GM04504 (cell line): Measurements from ENCODE around the gene MED25.

Source experiments
- DNase-seq: peaks from one replicate; pipeline ENCODE4 v3.0.0-alpha.2; 2012; ENCODE audit warnings: low read depth

Gene MED25

DNA sequence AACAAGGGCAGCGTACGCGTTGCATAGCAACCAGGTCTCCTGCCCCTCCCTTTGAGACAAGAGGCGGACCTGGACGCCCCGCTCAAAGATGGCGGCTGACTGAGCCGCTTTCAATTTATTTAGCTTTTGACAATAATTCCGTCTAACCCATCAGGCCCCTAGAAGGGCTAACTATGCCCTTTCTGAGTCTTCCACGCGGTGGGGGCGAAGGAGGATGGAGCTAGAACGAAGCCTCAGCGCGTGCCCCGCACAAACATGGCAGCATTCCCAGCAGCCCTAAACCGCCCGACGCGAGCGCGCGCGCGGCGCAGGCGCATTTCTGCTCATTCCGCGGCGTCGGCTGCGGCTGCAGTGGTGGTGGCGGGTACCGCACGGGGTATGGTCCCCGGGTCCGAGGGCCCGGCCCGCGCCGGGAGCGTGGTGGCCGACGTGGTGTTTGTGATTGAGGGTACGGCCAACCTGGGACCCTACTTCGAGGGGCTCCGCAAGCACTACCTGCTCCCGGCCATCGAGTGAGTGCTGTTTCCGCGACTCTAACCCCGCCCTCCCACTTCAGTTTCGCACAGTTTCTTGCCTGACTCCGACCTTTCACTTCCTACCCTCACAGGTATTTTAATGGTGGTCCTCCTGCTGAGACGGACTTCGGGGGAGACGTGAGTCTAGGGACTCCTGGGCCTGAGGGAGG, at the start of gene MED25:
MED25 (plus strand) TSS at position 326 of the 685 bp plus-strand sequence; CDS start at position 379, 53 bp downstream.
- DNase-seq = peak; percentile 73

DNA sequence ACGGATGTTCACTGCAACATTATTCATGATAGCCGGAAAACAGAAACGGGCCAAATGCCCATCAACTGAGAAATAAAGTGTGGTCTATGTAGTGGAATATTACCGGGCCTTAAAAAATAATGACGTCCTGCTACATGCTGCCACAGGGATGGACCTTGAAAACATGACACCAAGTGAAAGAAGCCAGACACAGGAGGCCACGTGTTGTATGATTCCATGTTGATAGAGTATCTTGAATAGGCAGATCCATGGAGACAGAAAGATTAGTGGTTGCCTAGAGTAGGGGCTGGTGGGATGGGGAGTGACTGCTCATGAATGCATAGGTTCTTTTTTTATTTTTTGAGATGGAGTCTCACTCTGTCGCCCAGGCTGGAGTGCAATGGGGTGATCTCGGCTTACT, 47.6 kb upstream of the MED25 start:
- DNase-seq = no peak

DNA sequence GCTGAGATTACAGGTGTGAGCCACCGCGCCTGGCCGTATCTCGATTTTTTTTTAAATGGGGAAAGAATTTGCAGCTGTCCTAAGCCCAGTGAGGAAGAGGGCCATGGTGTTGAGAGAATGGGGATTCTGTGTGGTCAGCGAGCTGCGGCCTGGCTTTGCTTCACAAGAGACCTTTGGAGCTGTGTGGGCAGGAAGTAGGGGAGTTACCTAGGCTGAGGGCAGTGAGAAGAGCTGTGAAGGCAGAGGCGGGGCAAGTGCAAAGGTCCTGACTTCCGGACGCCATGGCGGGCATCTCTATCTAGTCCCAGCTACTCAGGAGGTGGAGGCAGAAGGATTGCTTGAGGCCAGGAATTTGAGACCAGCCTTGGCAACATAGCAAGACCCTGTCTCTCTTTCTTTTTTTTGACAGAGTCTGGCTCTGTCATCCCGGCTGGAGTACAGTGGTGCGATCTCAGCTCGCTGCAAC, 46.4 kb upstream of the MED25 start:
- DNase-seq = no peak

DNA sequence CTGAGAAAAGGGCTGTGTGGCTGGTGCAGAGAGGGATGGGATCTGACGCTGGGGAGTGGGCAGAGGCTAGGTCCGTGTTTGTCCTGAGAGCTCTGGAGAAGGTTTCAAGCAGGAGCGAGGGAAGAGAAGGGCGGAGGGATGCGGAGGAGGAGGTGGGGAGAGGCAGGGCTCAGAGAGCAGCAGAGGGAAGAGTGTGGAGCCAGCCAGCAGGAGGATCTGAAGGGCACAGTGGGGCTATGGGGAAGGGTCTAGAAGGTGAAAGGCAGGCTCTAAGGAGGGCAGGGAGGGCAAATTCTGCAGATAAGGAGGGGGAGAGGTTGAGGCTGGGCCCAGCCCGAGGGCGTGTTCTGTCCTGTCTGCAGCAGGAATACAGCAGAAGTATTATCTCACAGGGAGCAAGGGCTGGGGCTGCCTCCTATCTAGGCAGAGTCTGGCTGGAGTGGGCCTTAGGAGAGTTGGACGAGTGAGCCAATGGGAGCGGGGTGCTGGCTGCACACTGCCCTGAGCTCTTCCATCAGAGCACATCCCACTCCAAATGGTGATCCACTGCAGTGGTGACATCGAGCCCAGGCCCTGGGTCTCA, 45.1 kb upstream of the MED25 start:
- DNase-seq = no peak

DNA sequence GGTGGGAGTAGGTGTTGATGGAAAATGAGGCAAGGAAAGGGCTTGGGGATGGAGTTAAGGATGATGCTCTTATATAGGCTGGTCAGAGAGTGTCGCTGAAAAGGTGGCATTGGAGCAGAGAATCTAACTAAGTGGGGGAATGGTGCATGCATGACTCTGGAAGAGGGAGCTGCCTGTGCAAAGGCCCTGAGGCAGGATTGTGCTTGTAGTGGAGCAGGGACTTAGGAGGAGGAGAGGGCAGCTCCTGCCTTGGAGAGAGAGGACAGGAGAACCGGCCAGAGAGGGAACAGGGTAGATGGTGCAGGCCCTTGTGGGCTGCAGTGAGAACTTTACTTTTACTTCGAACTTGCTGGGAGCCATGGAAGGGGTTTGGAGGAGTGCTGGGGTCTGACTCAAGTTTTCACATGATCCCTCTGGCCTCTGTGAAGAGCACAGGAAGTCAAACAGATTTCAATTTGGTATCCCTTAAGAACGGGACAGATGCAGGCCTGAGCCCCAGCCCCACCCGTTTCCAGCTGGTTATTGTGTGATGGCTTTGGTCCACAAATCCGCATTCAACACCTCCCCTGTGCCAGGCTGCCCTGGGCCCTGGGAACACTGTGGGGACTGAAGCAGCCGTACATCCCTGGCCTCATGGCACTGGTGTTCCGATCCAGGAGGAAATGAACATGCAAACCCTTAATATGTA, 44.3 kb upstream of the MED25 start:
- no peak for DNase-seq

DNA sequence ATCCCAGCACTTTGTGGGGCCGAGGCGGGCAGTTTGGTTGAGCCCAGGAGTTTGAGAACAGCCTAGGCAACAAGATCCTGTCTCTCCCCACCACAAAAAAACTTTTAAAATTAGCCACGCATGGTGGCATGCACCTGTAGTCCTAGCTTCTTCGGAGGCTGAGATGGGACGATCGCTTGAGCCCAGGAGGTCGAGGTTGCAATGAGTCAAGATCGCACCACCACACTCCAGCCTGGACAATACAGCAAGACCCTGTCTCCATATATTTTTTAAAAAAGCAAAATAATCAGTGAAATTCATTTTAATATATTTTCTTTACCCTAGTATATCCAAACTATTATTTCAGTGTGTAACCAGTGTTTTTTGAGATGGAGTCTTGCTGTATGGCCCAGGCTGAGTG, 43.1 kb upstream of the MED25 start:
- no peak for DNase-seq

DNA sequence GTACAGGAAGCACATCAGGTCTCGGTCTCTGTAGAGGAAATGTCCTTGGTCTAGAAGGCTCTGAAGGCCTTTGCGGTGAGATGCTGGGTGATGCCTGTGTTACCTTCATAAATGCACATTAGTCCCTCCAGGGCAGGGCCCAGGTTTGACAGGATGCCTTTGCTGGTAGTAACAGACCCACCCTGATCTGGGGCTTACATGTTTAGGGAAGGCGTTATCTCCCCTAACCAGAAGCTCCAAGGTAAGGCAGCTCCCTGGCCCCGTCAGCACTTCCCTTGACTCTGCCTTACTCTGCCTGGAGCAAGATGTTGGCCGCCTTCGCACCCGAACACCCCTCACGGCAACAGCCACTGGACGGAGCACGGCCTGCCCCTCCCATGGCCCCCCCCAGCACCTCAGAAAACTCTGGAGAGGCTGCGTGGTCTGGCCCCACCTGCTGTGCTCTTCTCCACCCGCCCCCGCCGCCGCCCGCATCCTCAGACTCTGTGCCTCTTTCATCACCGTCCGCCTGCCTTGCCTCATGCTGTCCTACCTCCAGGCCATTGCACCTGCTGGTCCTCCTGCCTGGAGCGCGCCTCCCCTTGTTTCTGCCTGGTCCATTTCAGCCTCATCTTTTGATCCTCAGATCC, 42.2 kb upstream of the MED25 start:
- DNase-seq = no peak

DNA sequence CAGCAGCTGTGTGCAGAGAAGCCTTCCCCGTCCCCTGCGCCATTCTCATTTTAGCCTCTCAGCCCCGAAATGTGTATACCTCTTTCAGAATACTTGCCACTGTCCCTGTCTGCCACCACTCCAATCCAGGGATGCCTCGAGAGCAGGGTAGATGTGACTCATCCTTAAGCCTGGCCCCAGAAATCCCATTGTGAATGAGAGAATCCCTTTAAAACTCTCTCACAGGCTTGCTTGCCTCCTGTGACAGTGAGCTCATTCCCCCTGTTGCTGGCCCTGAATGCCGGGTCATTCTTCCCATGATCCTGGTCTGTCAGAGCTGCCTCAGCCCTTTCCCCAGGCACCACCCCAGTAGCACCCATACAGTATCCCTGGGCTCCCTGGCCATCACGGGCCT, 41.7 kb upstream of the MED25 start:
- DNase-seq = no peak

DNA sequence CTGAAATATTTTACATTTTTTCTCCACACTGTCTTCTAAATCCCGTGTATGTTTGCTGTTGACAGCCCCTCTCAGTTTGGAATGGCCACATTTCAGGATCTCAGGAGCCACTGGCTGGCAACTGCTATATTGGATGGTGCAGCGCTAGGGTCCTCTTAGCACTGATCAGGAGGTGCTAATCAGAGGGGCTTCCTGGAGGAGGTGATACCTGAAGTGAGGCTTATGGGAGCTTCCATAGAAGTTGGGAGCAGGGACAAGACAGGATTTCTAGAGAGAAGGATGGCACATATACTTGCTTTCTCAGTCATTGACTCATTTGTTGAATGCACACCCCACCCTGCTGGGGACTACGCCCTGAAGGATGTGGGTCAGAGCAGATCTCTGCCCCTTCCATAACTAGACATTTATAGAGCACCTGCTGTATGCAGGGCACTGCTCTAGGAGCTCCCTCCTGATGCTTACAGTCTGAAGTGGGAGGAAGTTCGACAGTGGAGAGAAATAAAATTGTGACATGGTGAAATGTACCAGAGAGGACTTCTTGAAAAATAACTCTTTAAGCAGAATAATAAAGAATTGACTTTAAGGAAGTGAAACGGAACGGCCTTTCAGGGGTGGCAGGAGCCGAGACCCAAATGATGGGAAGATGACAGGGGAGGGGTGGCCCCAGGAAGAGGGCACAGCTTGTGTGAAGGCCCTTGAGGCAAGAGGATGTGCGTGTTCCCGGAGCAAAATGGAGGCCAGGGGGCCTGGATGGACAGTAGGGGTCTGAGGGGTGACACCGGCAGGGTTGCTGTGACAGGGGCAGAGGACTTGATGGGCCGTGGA, 38.1 kb upstream of the MED25 start:
- no peak for DNase-seq

DNA sequence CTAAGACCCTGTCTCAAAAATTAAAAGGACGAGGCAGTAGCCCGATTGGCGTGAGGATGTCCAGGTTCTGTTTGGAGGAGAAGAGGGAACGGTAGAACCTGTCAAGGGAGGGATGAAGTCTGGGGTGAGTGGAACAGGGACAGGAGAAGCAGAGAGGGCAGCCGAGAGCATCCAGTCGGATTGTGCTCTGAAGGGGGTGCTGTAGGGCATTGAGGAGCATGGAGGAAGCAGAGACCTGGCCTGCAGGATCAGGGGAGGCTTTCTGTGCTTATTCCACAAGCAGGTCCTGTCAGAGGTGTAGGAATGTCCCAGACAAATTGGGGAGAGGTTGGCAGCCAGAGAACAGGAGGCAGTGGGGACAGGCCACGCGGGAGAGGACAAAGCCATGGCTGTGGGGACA, 37.2 kb upstream of the MED25 start:
- DNase-seq = no peak

DNA sequence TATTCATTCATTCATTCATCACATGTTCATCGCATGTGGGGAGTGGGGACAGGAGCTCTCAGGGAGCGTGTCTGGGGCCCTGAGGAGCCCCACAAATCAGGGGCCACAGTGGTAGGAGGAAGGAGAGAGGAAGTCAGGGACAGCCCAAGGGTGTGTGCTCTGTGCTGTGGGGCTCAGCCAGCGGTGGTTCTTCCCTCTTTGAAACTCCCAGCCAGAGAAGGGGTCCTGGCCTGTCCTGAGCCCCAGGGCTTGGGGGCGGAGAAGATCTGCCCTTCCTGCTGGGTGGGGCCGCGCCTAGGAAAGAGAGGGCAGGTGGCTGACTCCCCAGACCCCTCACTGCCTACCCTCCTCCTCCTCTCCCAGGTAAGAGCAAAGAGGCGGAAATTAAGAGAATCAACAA, 36.7 kb upstream of the MED25 start:
- no peak for DNase-seq

DNA sequence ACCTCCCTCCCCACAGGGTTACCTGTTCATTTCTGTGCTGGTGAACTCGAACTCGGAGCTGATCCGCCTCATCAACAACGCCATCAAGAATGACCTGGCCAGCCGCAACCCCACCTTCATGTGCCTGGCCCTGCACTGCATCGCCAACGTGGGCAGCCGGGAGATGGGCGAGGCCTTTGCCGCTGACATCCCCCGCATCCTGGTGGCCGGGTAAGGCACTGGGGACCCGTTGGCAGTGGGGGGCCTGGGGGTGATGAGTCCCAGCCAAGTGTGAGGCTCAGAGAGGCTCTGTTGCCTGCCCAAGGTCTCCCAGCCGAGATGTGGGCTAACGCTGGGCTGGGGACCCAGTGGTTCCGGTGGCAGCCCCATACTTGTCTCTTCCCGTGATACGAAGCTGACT, 35.6 kb upstream of the MED25 start:
- DNase-seq = no peak

DNA sequence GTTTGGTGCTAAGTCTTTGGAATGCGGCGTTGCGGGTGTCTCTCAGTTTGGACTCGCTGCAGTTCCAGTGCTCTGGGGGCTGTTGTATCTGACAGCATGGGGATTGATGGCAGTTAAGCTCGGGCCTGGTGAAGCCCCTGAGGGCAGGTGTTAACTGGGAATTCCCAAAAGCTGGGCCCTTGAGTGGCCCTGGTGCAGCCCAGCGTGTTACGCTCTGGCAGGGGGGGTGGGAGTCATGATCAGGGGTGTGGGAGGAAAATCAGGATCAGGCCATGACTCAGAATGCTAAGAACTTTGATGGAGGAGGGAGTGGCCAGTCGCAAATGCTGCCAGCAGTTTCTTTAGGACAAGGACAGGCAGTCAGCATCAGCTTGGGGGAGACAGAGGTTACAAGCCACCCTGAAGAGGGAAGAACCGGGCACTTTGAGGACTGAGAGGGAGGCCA, 31.7 kb upstream of the MED25 start:
- DNase-seq = peak; percentile 51

DNA sequence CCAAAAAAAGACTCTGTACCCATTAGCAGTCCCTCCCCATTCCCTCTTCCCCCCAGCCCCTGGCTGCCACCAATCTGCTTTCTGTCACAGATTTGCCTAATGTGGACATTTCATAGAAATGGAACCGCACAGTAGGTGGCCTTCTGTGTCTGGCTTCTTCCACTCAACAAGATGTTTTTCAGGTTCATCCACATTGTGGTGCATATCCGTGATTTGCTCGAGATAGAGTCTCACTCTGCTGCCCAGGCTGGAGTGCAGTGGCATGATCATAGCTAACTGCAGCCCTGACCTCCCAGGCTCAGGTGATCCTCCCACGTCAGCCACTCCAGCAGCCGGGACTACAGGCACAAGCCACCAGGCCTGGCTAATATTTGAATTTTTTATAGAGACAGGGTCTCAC, 30.3 kb upstream of the MED25 start:
- DNase-seq = no peak

DNA sequence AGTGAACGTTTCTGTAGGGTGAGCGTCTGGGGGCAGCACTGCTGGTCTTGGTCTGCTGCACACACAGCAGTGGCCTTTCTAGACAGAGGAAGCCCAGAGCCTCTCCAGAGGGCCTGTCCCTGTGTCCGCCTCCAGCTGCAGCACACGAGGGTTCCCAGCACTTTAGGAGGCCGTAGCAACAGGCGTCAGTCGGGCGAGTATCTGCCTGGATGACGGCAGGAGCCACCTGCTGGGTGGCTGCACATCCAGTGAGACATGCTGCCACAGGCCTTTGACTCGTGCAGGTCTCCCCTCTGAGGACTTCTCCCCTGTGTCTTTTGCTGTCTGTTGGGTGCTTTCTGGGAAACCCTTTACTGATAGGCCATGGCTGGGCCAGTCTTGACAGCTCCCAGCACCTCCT, 29.2 kb upstream of the MED25 start:
- no peak for DNase-seq

DNA sequence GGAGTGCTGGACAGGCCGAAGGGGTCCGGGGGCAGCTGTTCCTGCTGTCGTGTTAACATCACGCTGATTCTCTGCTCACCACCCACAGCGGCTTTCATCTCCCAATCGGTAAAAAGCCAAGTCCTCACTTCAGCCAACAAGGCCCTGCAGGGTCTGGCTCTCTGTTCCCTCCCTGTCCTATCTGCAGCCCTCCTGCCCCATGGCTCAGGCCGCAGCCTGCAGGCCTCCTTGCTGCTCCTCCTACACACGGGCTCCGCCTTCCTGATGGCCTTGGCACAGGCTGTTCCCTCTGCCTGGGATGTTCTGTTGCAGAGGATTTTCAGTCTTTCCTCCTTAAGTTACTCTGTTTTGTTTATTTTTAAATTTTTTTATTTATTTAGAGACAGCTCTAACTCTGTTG, 27.2 kb upstream of the MED25 start:
- DNase-seq = no peak

DNA sequence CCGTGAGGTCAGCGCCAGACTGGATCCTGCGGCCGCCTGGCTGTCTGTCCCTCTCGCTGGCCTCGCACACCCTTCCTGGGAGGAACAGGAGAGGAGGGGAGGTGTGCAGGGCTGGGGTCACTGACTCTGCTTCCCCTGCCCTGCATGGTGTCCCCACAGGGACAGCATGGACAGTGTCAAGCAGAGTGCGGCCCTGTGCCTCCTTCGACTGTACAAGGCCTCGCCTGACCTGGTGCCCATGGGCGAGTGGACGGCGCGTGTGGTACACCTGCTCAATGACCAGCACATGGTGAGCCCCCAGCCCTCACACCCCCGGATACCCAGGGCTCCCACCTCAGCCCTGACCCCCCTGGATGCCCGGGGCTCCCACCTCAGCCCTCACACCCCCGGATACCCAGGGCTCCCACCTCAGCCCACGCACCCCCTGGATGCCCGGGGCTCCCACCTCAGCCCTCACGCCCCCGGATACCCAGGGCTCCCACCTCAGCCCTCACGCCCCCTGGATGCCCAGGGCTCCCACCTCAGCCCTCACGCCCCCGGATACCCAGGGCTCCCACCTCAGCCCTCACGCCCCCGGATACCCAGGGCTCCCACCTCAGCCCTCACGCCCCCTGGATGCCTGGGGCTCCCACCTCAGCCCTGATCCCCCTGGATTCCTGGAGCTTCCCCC, 26.2 kb upstream of the MED25 start:
- DNase-seq = no peak

DNA sequence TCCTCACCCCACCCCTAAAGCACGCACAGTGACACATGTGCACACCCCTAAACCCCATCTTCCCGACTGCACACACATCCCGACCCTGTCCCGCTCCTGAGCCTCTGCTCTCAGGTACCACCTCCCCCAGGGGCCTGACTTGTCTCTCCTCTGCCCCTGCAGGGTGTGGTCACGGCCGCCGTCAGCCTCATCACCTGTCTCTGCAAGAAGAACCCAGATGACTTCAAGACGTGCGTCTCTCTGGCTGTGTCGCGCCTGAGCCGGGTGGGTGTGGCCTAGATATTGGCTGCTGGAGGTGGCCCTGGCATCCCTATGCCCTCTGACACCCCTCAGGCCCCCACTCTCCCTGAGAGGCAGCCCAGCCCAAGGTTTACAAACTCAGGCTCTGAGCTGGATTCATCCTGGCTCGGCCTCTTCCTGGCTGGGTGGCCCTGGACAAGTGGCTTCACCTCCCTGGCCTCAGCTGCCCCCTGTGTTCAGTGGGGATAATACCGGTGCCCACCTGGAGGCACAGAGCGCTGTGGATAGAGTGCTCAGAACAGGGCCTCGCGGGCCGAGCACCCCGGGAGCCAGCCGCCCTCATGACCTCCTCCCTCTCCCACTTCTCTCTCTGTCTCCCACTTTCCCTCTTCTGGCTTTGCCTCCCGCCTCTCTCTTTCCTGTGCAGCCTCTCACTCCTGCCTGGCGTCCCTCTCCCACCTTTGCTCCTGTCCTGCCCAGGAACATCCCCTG, 25.1 kb upstream of the MED25 start:
- DNase-seq = no peak

DNA sequence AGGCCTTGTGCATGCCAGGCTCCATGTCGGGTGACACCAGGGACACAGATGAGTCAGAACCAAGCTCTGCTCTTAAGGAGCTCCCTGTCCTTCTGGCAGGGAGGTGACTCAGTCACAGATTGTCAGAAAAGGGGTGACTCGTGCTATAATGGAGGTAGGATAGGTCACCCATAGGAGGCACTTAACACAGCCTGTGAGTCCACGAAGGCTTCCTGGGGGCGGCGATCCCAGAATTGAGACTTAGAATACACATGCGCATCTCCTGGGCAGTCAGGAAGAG, 24.6 kb upstream of the MED25 start:
- DNase-seq = no peak

DNA sequence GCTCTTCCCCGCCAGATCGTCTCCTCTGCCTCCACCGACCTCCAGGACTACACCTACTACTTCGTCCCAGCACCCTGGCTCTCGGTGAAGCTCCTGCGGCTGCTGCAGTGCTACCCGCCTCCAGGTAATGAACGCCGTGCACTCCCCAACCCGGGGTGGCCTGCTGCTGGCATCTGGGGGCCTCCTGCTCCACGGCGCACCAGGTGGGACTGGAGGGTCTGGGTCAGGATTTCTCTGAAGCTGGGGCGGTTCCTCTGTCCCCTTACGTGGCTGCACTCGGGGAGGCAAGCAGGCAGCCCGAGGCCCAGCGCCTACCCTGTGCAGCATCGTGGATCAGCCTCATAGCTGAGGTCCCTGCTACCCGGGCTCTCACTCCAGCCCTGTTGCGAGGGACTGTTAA, 22.5 kb upstream of the MED25 start:
- no peak for DNase-seq

DNA sequence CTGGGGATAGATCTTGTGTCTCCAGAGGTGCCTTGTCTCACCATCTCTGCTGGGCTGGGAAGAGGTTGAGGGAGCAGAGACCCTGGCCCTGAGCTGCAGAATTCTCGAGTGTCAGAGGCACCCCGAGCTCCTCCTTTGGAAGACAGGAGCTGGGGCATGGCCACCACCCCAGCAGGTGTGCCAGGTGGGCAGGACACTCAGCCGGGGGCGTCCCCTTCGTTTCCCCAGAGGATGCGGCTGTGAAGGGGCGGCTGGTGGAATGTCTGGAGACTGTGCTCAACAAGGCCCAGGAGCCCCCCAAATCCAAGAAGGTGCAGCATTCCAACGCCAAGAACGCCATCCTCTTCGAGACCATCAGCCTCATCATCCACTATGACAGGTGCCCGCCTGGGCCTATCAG, 19.5 kb upstream of the MED25 start:
- DNase-seq = no peak
